NCI-H524 (cell line): ENCODE measurements around the gene CAMTA1.

Source experiments
- DNase-seq, 2 experiments: peaks; one replicate each; lab custom pipeline; 2025; lab: John Stamatoyannopoulos, UW

CAMTA1 gene

GRCh38 chr1:7006996-7007871 is 222.0 kb downstream of the CAMTA1 start:
- no peak for DNase-seq

- DNase-seq = no peak
These were observed 222.6 kb downstream of the CAMTA1 start for GRCh38 chr1:7007902-7008301.

DNA sequence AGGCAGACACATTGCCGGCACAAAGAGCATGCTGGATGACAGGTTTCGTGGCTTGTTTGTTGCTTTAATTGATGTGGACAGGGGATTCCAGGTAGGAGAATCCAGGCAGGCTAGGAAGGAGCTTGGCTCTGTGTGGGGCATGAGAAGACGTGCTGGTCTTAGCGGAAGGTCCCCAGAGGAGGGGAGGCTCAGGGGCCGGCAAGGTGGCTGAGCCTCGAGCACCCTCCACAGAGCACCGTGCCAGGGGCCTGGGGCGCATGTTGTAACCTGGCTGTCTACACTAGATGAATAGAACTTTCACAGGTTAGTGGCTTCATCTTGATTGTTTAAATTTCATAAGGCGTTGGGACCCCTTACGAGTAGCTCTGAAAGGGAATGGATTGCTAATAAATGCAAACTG is 223.1 kb downstream of the CAMTA1 start:
- DNase-seq = no peak

- DNase-seq = no peak
These were observed 223.9 kb downstream of the CAMTA1 start for GRCh38 chr1:7008975-7009740.

DNA sequence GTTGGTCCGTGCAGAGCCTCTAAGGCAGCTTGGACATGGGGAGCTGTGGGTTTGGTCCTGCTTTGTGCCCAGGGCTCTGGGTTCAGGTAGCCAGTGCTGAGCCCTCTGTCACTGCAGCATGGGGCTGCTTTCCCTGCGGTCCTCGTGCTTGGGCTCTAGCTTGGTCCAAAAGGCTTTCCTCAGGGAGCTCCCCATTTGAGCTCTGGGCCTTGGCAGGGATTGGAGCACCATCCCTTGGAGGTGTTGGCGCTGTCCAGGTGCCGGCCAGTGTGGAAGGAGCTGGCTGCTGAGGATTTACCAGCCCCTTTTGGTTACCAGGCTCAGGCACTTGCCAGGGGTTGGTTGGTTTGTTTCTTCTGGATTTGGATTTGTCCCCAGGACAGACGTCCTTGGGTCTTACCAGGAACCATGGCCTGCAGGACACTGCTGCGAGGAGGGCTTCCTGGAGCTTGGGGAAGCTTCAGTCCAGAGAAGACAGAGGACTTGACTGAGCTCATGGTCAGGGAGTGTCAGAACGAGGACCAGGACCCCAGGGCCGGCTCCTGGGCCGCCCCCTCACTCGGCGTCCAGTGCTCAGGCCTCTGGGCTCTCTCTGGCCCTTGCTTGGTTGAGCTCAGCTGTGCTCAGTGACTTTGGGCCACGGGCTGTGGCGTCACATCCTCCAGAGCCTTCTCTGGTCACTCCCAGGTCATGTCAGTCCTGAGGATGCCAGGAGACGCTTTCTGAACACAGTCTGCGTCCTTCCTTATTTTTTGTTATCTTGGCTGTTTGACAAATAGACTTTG is 224.7 kb downstream of the CAMTA1 start:
- no peak for DNase-seq

DNA sequence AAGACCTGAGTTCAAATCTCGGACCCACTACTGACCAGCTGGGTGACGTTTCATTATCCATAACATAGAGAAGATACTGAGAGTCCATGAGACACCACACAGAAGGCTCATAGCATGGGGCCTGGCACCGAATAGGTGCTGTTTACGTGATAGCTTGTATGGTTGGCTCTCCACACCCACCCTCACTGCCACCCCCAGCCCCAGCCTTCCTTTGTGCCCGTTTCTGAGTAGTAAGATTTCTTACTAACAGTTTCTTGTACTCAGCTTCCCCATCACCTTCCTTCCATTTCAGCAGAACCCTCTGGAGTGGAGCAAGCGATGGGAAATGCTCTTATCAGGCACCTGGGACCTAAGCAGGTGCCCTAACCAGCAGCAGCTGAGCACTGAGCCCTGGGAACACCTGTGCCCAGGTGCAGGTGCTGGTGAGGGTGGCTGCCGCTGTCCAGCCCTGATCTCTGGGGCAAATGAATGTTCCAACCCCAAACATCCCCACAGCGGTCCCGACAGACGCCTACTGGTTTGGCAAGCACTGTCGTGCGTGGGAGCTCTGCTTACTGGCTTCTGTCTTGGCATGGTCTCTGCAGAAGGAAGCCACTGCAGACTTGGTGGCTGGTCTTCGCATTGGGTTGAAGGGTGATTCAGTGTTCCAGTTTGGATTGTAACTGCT is 225.4 kb downstream of the CAMTA1 start:
- no peak for DNase-seq

- DNase-seq = no peak
These were observed 226.6 kb downstream of the CAMTA1 start for GRCh38 chr1:7011826-7012225.

DNA sequence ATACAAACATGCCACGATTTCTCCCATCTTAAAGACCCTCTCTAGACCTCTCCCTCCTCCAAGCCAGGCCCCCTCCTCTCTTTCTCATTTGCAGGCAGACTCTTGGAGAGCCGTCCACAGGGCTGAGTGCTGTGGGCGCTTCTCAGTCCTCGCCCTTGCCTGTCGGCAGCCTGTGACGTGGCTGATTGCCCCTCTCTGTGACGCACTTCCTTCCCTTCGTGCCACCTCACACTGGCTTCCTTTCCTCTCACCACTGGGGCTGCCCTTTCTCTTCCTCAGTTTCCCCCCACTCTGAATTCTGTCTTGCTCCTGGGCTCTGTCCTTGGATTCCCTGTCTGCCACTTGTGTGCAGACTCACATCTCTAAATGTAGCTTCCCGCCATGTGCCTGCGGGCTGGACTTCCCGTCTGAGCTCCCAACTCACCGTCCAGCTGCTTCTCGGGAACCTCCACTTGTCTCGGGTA is 227.2 kb downstream of the CAMTA1 start:
- DNase-seq = no peak

- no peak for DNase-seq
These were observed 228.8 kb downstream of the CAMTA1 start for GRCh38 chr1:7013833-7014639.

DNA sequence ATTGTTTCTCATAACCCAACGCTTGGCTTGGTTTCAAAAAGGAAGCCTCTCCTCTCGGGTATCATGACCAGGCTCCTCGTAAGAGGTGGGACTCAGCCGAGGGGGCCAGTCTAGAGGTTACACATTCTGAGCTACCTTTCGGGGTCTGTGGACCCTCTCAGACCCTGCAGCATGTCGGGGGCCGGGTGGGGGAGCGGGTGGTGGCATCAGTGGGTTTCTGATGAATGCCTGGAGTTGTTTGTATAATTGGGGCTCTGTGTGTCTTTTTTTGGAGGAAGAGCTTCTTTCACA is 229.3 kb downstream of the CAMTA1 start:
- no peak for DNase-seq

GRCh38 chr1:7015022-7015421 is 229.8 kb downstream of the CAMTA1 start:
- no peak for DNase-seq

GRCh38 chr1:7018351-7018750 is 233.1 kb downstream of the CAMTA1 start:
- DNase-seq = no peak

- DNase-seq = no peak
These were observed 233.6 kb downstream of the CAMTA1 start for GRCh38 chr1:7018826-7019225.

GRCh38 chr1:7019510-7019909 is 234.3 kb downstream of the CAMTA1 start:
- DNase-seq = no peak

DNA sequence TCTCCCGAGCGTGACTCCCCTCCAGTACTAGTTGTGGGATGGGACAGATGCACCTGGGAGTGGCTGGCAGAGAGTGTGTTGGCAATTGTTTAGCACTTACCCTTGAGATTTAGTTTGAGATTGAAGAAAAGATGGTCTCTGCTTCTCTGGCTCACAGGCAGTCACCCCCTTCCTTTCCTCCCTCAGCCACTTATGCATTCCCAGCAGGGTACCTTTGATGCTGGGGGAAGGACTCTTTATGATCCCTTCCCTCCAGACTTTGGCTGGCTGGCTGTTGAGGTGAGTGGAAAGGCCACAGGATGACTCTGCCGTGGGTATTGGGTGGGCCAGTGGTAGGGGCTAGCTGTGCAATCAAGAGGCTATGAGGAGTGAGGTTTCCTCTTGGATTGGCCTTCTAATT is 236.8 kb downstream of the CAMTA1 start:
- no peak for DNase-seq

DNA sequence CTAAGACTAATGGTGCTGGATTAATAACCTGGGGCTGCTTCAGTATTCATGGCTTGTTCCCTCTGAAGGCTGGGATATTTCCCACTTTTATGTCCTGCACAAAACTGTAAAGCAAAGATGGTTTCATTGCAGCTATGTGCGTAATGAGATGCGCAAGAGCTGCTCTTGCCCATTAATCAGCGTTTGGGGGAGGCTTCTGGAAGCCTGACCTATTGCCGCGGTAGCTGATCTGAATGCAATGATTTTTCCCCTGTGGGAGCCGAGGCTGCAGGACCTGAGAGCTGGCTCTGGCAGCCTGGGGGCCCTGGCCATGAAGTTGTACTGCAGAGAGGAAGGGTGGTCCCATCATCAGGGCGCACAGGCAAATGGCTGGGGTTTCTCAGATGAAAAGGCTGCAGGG is 239.8 kb downstream of the CAMTA1 start:
- no peak for DNase-seq

- DNase-seq = no peak
These were observed 240.9 kb downstream of the CAMTA1 start for GRCh38 chr1:7026169-7026568.

DNA sequence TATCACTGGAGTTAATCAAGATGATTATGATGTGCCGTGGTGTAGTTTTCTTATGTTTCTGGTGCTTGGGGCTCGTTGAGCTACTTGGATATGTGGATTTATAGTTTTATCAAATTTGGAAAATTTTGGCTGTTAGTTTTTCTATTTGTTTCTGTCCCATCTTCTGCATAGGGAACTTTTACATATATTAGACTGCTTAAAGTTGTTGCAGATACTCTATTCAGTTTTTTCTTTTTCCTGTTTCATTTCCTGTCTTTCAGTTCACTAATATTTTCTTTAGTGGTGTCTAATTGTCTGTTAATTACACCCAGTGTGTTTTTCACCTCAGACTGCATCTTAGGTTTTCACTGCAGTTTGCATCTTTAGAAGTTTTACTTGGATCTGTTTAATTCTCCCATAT is 247.7 kb downstream of the CAMTA1 start:
- DNase-seq = no peak

GRCh38 chr1:7036386-7036785 is 251.1 kb downstream of the CAMTA1 start:
- no peak for DNase-seq

DNA sequence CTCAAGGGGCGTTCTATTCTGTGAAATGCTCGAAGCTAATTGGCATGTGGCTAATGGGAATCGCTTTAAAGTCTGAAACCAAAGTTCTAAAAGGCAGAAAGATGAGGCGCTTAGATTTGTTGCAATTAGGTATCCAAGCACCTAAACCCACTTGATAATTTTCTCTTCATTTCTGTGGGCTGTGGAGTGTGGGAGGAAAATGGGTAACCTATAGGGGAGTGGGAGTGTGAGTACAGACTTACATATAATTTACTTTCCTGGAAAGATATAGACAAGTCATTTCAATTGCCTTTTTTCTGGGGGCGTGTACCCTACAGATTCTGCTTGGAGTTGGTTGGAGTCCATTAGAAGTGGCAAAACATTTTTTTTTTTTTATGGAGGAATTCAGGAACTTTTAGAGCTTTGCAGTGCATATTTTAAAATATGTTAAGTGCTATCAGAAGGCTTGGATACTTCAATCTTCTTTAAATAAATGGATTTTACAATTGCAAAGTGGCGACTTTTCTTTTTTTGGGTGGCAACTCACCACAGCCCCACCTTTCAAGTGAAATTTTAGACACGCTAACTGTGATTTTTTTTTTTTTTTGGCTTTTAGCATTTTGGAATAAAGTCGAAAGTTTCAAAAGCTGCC is 254.5 kb downstream of the CAMTA1 start:
- no peak for DNase-seq
